ENCODE results near the gene DNAJC8.

The DNAJC8 gene

DNA sequence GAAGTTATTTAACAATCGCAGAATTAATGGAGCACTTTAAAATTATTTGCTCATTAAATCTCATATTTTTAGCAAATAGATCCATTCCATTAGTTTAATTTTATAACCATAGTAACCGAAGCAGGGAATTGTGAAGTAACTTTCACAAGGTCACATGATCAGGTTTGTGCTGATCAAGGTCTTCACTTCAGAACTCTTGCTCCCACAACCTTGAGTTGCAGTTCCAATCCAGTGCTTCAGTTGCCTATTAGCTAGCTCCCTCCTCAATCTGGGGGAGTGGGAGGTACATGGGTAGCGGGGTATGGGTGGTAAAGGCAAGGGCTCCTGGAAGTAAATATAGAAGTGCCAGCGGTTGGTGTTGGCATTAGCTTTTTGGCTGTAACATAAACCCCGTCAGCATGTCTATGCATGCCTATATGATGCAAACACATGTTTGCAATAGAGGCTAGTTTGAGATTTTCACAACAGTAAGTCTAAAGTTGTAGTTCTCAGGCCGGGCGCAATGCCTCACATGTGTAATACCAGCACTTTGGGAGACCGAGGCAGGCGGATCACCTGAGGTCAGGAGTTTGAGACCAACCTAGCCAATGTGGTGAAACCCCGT lies 8.9 kb upstream of the DNAJC8 start:
- no peak for TF ChIP-seq SIN3A (IDR thresholded peaks at IDR 0.05; ENCODE audit: borderline replicate concordance, insufficient read depth, low read length)
- TF ChIP-seq FOXP2 (optimal IDR thresholded peaks at IDR 0.05; ENCODE audit: borderline replicate concordance, extremely low read depth, extremely low read length, insufficient read depth), result no peak
- TF ChIP-seq, protein P1, sequence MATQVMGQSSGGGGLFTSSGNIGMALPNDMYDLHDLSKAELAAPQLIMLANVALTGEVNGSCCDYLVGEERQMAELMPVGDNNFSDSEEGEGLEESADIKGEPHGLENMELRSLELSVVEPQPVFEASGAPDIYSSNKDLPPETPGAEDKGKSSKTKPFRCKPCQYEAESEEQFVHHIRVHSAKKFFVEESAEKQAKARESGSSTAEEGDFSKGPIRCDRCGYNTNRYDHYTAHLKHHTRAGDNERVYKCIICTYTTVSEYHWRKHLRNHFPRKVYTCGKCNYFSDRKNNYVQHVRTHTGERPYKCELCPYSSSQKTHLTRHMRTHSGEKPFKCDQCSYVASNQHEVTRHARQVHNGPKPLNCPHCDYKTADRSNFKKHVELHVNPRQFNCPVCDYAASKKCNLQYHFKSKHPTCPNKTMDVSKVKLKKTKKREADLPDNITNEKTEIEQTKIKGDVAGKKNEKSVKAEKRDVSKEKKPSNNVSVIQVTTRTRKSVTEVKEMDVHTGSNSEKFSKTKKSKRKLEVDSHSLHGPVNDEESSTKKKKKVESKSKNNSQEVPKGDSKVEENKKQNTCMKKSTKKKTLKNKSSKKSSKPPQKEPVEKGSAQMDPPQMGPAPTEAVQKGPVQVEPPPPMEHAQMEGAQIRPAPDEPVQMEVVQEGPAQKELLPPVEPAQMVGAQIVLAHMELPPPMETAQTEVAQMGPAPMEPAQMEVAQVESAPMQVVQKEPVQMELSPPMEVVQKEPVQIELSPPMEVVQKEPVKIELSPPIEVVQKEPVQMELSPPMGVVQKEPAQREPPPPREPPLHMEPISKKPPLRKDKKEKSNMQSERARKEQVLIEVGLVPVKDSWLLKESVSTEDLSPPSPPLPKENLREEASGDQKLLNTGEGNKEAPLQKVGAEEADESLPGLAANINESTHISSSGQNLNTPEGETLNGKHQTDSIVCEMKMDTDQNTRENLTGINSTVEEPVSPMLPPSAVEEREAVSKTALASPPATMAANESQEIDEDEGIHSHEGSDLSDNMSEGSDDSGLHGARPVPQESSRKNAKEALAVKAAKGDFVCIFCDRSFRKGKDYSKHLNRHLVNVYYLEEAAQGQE (IDR thresholded peaks at IDR 0.05; ENCODE audit: insufficient read depth in 1 of 2, low read depth in 2 of 2, low read length in 2 of 2), result no peak
- no peak for TF ChIP-seq POLR2AphosphoS5 (IDR thresholded peaks at IDR 0.05; ENCODE audit: low read depth, low read length)
- TF ChIP-seq TAF1 (IDR thresholded peaks at IDR 0.05; ENCODE audit: borderline replicate concordance, insufficient read depth, low read length), result no peak

DNA sequence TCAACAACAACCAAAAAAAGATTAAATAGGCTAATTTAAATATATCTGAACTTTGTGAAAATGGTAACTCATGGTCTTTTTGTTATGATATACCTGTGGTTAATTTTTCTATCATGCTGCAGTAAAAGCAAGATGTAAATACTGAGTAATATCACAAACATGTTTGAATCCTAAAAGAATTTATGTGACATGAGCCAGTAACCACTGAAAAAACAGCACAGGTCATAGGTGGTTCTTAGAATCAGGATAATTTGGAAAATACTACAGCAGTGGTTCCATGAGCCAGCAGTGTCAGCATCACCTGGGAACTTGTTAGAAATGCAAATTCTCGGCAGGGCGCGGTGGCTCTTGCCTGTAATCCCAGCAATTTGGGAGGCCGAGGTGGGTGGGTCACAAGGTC lies 7.2 kb upstream of the DNAJC8 start:
- TF ChIP-seq SIN3A (IDR thresholded peaks at IDR 0.05; ENCODE audit: borderline replicate concordance, insufficient read depth, low read length) (no peak), FOXP2 (optimal IDR thresholded peaks at IDR 0.05; ENCODE audit: borderline replicate concordance, extremely low read depth, extremely low read length, insufficient read depth) (no peak), POLR2AphosphoS5 (IDR thresholded peaks at IDR 0.05; ENCODE audit: low read depth, low read length) (no peak), TAF1 (IDR thresholded peaks at IDR 0.05; ENCODE audit: borderline replicate concordance, insufficient read depth, low read length) (no peak)
- TF ChIP-seq, protein P1 (IDR thresholded peaks at IDR 0.05; ENCODE audit: insufficient read depth in 1 of 2, low read depth in 2 of 2, low read length in 2 of 2), result no peak

DNA sequence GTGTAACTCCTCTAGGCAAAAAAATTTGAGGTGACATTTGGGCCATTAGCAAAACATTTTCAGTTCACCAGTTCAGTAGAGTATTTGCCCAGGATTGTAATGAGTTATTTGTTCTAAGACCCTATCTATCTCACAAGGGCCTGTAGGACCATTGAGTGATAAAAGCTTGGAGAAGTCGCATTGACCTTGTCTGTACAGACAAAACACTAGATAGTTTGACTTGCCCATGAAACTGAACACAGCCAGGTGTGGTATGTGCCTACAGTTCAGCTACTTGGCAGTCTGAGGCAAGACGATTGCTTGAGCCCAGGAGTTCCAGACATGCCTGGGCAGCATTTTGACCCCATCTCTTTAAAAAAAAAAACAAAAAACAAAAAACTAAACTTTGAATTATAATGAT lies 6.2 kb upstream of the DNAJC8 start:
- no peak for TF ChIP-seq SIN3A (IDR thresholded peaks at IDR 0.05; ENCODE audit: borderline replicate concordance, insufficient read depth, low read length)
- no peak for TF ChIP-seq TAF1 (IDR thresholded peaks at IDR 0.05; ENCODE audit: borderline replicate concordance, insufficient read depth, low read length)
- TF ChIP-seq, protein P1 (IDR thresholded peaks at IDR 0.05; ENCODE audit: insufficient read depth in 1 of 2, low read depth in 2 of 2, low read length in 2 of 2), result no peak
- no peak for TF ChIP-seq FOXP2 (optimal IDR thresholded peaks at IDR 0.05; ENCODE audit: borderline replicate concordance, extremely low read depth, extremely low read length, insufficient read depth)
- TF ChIP-seq POLR2AphosphoS5 (IDR thresholded peaks at IDR 0.05; ENCODE audit: low read depth, low read length), result no peak

DNA sequence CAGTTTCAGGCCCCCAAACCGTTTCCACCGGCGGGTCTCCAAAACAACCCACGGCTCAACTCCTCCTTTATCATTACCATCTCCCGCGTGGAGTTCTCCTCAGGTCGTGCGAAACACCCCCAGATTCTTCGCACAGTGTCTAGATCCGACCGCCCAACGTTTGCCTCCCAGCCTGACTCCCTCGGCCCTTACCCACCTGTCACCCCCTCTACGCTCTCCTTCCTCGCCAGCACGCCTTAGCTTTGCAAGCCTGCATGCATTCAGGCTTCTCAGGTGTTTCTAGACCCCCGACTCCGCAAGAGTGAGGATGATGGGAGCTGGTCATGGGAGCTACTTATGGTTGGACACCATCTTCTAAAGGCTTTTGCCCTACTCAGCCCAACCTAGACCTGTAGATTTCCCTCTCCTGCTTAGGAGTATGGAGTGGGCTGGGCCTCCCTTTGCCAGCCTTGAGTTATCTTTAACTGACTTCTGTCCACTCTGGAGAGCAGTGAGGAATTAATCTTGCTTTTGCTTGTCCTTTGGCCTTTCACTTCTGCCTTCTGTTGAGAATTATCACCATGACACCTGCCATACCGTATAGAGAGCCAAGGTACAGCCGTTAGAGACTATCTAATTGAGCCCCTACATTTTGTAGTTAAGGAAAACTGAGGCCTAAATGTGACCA lies 4.0 kb upstream of the DNAJC8 start:
- TF ChIP-seq SIN3A (IDR thresholded peaks at IDR 0.05; ENCODE audit: borderline replicate concordance, insufficient read depth, low read length), result no peak
- no peak for TF ChIP-seq TAF1 (IDR thresholded peaks at IDR 0.05; ENCODE audit: borderline replicate concordance, insufficient read depth, low read length)
- TF ChIP-seq, protein P1 (IDR thresholded peaks at IDR 0.05; ENCODE audit: insufficient read depth in 1 of 2, low read depth in 2 of 2, low read length in 2 of 2), result no peak
- no peak for TF ChIP-seq FOXP2 (optimal IDR thresholded peaks at IDR 0.05; ENCODE audit: borderline replicate concordance, extremely low read depth, extremely low read length, insufficient read depth)
- TF ChIP-seq POLR2AphosphoS5 (IDR thresholded peaks at IDR 0.05; ENCODE audit: low read depth, low read length), result no peak

All from PFSK-1 (cell line).